HG03460 (cell line): ENCODE data around the gene BEND5.
A peak's percentile ranks its signal among the peaks of the same experiment; 100 is the strongest.

Source experiments
- ATAC-seq: cut with Tn5 transposase; IDR thresholded peaks from one replicate; pipeline ENCODE4 v1.9.1; 2021; ENCODE audit not compliant: unreplicated experiment

BEND5 gene

GRCh38 chr1:48767975-48768510, 8.6 kb downstream of the BEND5 start:
- ATAC-seq, result no peak

GRCh38 chr1:48765335-48765734, 11.4 kb downstream of the BEND5 start:
- ATAC-seq, result no peak

GRCh38 chr1:48761986-48762385, 14.7 kb downstream of the BEND5 start:
- no peak for ATAC-seq

GRCh38 chr1:48761411-48761810, 15.3 kb downstream of the BEND5 start:
- ATAC-seq, result no peak

- no peak for ATAC-seq
Measured at GRCh38 chr1:48760857-48761256, 15.8 kb downstream of the BEND5 start.

- no peak for ATAC-seq
Measured at GRCh38 chr1:48758976-48759375, 17.7 kb downstream of the BEND5 start.

GRCh38 chr1:48757363-48757762, 19.3 kb downstream of the BEND5 start:
- ATAC-seq, result no peak

GRCh38 chr1:48756683-48757316, 19.9 kb downstream of the BEND5 start:
- no peak for ATAC-seq

- no peak for ATAC-seq
Measured at GRCh38 chr1:48753293-48753692, 23.4 kb downstream of the BEND5 start.

GRCh38 chr1:48750109-48750508, 26.6 kb downstream of the BEND5 start:
- peak; percentile 87 for ATAC-seq

- no peak for ATAC-seq
Measured at GRCh38 chr1:48749068-48749467, 27.6 kb downstream of the BEND5 start.

- ATAC-seq, result no peak
Measured at GRCh38 chr1:48746906-48747305, 29.8 kb downstream of the BEND5 start.

GRCh38 chr1:48744032-48744431, 32.7 kb downstream of the BEND5 start:
- ATAC-seq, result no peak

GRCh38 chr1:48743480-48743879, 33.2 kb downstream of the BEND5 start:
- ATAC-seq, result no peak

- no peak for ATAC-seq
Measured at GRCh38 chr1:48741380-48741779, 35.3 kb downstream of the BEND5 start.

- no peak for ATAC-seq
Measured at GRCh38 chr1:48740621-48741020, 36.1 kb downstream of the BEND5 start.

- ATAC-seq, result no peak
Measured at GRCh38 chr1:48739091-48739490, 37.6 kb downstream of the BEND5 start.

- ATAC-seq, result no peak
Measured at GRCh38 chr1:48738356-48738755, 38.3 kb downstream of the BEND5 start.

- ATAC-seq, result no peak
Measured at GRCh38 chr1:48735796-48736195, 40.9 kb downstream of the BEND5 start.

- peak; percentile 79 for ATAC-seq
Measured at GRCh38 chr1:48730164-48730910, 46.4 kb downstream of the BEND5 start.

- no peak for ATAC-seq
Measured at GRCh38 chr1:48728584-48728983, 48.1 kb downstream of the BEND5 start.

- ATAC-seq, result no peak
Measured at GRCh38 chr1:48726557-48727215, 50.0 kb downstream of the BEND5 start.
